ENCODE results near the gene COL6A3.
"Not testable (repeated sequence)": the region's sequence is repeated elsewhere in the genome, so short reads cannot be mapped to it uniquely, and the experiment has no call there.

The COL6A3 gene

DNA sequence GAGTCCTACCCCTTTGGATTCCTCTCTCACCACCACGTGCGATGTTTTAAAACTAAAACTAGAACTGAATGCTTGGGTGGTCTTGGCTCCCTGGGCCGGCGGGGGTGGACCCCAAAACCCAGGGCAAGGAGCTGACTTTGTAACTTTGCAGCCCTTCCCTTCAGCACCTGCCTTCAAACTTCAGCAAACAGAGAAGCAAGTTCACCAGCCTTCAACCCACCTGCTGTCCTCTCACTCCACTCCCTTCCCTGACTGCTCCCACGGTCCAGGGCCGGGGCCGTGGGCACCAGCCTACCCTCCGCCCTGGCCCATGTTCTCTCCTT, 54.5 kb downstream of the COL6A3 start:
- no peak overlapping the region for H3K4me3 ChIP-seq (ENCODE audit: low read length)
- DNase-seq (ENCODE audit: low read depth): no peak
- TF ChIP-seq, protein P1, sequence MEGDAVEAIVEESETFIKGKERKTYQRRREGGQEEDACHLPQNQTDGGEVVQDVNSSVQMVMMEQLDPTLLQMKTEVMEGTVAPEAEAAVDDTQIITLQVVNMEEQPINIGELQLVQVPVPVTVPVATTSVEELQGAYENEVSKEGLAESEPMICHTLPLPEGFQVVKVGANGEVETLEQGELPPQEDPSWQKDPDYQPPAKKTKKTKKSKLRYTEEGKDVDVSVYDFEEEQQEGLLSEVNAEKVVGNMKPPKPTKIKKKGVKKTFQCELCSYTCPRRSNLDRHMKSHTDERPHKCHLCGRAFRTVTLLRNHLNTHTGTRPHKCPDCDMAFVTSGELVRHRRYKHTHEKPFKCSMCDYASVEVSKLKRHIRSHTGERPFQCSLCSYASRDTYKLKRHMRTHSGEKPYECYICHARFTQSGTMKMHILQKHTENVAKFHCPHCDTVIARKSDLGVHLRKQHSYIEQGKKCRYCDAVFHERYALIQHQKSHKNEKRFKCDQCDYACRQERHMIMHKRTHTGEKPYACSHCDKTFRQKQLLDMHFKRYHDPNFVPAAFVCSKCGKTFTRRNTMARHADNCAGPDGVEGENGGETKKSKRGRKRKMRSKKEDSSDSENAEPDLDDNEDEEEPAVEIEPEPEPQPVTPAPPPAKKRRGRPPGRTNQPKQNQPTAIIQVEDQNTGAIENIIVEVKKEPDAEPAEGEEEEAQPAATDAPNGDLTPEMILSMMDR (IDR thresholded peaks at IDR 0.05; ENCODE audit: insufficient read depth, low read depth, low read length, missing control alignments): no peak

DNA sequence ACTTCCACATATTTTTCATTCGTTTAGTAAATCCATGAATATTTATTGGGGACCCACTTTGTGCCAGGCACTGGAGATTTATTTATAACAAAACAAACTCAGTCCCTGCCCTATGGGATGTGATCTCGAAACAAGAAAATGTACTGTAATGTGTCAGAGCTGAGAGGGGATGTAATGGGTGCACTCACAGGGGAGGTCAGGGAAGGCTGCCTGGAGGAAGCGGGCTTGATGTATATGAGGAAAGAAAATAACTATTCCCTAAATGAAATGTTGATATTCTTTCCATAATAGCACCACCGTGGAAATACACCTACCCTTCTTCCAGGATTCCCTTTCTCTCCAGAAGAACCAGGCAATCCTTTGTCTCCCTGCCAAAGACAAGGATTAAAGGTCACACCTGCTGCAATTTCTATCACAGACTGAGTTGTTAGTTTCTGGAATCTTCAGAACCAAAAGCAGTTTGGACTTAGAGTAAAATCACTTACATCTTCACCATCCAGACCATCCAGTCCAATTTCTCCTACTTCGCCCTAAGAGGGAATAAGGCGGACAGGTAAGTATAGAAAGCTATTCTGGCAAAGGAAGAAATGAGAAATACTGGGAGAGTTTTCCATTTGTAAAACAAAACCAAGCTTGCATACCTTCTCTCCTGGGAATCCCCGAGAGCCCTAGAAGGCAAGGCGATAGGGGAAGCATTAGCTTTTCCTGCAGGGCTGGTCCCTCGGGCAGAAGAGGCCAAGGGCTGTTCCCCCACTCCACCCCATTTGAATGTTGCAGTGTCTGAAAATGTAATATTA, 55.0 kb downstream of the COL6A3 start:
- TF ChIP-seq, protein P1 (IDR thresholded peaks at IDR 0.05; ENCODE audit: insufficient read depth, low read depth, low read length, missing control alignments): no peak
- H3K4me3 ChIP-seq (ENCODE audit: low read length): no peak overlapping the region
- DNase-seq (ENCODE audit: low read depth): no peak

DNA sequence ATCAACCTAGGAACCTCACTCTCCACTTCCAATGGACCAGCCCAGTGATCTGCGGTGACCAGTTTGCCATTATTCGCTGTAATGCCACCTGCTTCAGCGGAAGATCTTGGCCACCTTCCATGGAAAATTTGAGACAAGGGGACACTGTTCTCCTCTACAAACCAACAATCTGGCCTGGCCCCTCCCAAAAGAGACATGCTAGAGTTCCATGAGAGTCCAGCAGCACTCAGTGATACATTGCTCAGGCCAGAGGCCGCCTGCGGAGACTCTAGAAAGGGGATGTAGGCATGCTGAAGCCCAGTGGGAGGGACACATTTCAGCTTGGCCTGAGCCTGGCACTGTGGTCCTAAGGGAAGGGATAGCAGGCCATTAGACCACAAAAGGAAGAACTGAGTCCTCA, 58.3 kb downstream of the COL6A3 start:
- H3K4me3 ChIP-seq (ENCODE audit: low read length): no peak overlapping the region
- TF ChIP-seq, protein P1 (IDR thresholded peaks at IDR 0.05; ENCODE audit: insufficient read depth, low read depth, low read length, missing control alignments): no peak
- no peak for DNase-seq (ENCODE audit: low read depth)

DNA sequence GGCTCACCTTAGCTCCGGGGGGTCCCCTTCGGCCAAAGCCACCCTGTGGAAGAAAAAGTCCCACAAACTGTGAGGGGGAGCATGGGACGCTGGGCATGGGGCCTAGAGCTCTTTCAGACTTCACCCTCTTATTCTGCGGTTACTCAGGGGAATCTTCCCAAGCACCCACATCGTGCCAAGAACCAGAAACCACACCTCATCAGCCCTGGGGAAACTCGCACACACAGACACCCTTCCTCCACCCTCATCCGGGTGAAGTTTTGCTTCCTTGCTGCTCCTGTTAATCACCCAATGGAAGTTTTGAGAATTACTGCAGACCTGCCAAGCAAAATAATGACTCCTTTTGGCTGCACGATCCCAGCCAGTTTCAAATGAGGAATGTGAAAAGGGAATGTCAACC, 59.1 kb downstream of the COL6A3 start:
- DNase-seq (ENCODE audit: low read depth): peak; percentile 89
- no peak overlapping the region for H3K4me3 ChIP-seq (ENCODE audit: low read length)
- TF ChIP-seq, protein P1 (IDR thresholded peaks at IDR 0.05; ENCODE audit: insufficient read depth, low read depth, low read length, missing control alignments): peak; percentile 32

GRCh38 chr2:237354172-237354571, 59.8 kb downstream of the COL6A3 start:
- not testable (repeated sequence) for H3K4me3 ChIP-seq (ENCODE audit: low read length); DNase-seq (ENCODE audit: low read depth)

DNA sequence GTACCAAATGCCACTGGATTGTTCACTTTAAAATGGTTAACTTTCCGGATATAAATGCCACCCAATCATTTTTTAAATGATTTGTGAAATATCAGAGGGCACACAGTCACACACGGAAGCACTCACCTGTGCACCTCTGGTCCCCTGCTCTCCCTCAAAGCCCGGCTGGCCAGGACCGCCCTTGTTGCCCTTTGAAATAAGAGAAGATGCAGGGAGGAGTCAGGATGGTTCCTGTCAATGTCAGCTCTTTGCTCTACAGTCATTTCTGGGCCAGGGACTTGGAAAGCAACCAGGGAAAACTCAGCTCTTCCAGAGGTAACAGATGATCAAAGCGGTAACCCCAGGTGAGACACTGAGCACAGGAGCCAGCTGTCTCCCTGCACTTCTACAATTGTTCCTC, 60.7 kb downstream of the COL6A3 start:
- no peak for DNase-seq (ENCODE audit: low read depth)
- TF ChIP-seq, protein P1 (IDR thresholded peaks at IDR 0.05; ENCODE audit: insufficient read depth, low read depth, low read length, missing control alignments): no peak

DNA sequence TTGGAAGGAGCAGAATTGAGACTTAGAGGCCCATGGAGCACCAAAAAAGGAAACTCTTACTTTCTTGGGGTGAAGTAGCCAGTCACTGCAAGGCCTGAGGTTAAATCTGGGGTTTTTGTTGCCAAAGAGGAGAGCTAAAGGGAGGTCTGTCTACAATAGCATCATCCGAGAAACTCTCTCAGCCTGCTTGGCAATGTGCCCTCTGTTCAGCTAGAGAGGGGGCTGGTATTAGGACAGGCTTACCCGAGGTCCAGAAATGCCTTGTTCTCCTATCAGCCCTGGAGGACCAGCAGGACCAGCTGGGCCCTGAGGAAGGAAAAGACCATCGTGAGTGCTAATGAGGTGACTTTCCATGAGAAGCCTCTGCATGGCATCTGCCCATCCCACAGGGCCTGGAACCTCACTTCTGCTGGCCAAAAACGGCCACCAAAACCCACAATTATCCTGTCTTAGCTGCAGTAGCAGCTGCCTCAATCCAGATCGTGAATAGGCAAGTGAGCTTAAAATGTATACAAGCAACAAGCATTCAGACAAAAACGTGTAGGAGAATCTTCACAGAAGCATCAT, 61.6 kb downstream of the COL6A3 start:
- TF ChIP-seq, protein P1 (IDR thresholded peaks at IDR 0.05; ENCODE audit: insufficient read depth, low read depth, low read length, missing control alignments): no peak
- no peak overlapping the region for H3K4me3 ChIP-seq (ENCODE audit: low read length)
- DNase-seq (ENCODE audit: low read depth): no peak

More for the DNA sequence above, 60.7 kb downstream of the COL6A3 start:
- no peak overlapping the region for H3K4me3 ChIP-seq (ENCODE audit: low read length)
